Measurements from ENCODE around the gene ATP11B.

ATP11B gene

DNA sequence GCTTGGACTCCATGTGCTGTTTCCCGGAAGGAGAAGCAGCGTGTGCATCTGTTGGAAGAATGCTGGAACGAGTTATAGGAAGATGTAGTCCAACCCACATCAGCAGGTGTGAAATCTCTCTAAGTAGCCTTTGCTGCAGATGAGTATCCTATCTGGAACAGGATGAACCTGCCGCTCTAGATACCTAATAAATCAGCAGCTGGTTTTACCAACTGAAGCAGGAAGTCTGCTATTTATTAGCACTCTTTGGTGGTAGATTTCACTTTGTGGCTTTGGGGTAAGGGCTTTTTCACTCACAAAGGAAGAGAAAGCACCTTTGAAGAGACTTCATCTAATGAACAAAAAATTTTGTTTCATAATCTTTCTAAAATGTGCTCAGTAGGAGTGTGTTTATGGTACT, 120.6 kb downstream of the ATP11B start:
- no peak for DNase-seq

GRCh38 chr3:182914341-182914740, 121.0 kb downstream of the ATP11B start:
- no peak for DNase-seq

DNA sequence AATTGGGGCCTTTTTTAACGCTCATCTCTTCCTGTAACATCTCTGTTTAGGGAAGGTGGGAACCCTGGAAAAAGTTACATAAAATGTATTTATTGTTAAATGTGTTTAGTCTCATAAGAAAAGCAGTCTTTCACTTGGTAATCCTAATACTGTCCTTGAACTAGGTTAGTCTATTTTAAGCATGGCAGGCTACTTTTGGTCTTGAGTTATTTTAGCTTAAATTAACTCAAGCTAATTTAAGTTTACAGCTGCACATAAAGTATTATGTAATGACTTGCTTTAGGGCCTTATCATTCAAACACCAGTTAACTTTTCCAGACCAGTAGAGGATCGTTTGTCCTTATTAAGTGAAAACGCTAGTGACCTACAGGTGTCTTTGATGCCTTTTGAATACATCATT, 123.8 kb downstream of the ATP11B start:
- no peak for DNase-seq

- no peak for DNase-seq
Measured at GRCh38 chr3:182919866-182920357, 126.6 kb downstream of the ATP11B start.

- no peak for DNase-seq
Measured at GRCh38 chr3:182920515-182921084, 127.3 kb downstream of the ATP11B start.

DNA sequence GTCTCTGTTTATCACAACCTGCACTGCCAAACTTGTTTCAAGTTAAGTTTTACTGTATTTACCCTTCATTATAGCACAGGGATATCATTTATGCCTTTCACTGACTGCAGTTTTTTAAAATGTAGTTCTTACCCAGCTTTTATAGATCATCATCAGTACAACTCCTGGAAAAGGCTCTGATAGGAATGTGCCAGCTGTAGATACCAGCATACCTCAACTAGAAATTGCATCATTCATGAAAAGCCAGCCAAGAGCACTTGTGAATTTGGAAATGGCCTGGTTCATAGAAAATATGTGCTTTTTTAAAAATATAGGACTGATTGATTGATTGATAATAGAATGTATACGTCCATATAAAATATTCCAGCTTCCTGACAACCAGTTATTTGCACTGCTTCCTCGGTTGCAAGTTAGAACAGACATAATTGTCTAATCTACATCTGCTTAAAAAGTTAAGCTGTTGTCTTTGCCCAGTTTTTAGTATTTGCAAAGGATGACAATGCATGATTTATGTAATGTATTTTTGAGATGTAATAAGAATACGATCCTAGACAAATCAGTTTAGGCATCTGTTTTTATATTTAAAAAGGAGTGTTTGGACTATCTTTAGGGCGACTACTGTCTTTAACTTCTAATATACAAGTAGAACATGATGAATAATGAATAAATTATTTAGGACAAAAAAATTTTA, 128.5 kb downstream of the ATP11B start:
- no peak for DNase-seq

GRCh38 chr3:182925330-182925943, 132.1 kb downstream of the ATP11B start:
- DNase-seq, result no peak

- no peak for DNase-seq
Measured at GRCh38 chr3:182925944-182926337, 132.6 kb downstream of the ATP11B start.

GRCh38 chr3:182935803-182936202, 142.5 kb downstream of the ATP11B start:
- no peak for DNase-seq

DNA sequence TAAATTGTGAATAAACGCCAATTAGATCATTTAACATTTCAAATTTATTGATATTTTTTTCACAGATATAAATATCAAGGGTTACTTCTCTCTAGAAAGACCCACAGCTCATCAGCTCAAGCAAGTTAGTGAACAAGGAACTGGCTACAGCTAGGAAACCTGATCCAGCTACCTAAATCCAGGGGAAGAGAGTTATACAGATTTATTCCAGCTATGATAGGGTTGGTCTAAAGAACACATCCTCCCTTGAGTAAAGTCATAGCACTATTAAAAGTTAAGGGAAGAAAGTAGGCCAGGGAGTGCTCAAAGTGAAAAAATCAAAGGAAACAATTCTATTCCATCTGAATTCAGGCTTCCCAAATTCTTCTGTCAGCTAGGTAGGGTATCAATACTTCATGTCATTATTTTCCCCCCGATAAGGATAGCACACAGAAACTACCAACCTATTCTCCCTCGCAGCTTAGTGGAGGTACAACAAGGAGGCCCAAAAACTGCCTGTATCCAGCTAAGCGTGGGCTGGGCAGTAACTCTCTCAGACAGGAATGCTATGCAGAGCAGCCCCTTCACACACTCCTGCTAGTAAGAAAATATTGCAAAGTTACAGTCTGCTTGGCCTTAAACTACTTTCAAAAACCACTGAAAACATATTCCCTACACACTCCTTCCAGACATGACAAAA, 143.1 kb downstream of the ATP11B start:
- DNase-seq, result no peak

GRCh38 chr3:182936918-182937285, 143.6 kb downstream of the ATP11B start:
- DNase-seq, result no peak

GRCh38 chr3:182937293-182938051, 144.2 kb downstream of the ATP11B start:
- no peak for DNase-seq

DNA sequence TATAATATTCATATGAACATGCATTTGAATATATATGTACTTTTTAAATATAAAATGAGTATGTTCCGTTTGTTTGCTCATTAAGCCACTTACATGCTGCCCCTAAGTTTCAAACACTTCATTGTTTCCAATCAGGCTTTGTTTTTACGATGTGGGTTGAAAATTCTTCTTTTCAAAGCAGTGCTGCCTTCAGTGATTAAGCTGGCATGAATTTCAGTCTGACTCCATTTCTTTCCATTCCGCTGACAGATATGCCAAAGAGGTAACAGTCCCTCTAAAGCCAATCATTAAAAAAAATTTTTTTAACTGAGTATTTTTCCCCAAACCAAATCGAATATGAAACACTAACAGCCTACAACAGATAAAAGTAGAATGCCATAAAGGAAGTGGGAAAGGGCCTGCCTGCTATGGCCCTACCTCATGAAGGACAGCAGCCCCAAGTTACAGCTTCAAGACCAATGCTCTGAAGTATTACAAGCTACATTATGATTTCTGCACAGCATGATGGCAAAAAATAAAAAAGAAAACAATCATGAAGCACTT, 147.0 kb downstream of the ATP11B start:
- no peak for DNase-seq

- DNase-seq, result no peak
Measured at GRCh38 chr3:182941719-182942118, 148.4 kb downstream of the ATP11B start.

- no peak for DNase-seq
Measured at GRCh38 chr3:182947888-182948287, 154.6 kb downstream of the ATP11B start.

DNA sequence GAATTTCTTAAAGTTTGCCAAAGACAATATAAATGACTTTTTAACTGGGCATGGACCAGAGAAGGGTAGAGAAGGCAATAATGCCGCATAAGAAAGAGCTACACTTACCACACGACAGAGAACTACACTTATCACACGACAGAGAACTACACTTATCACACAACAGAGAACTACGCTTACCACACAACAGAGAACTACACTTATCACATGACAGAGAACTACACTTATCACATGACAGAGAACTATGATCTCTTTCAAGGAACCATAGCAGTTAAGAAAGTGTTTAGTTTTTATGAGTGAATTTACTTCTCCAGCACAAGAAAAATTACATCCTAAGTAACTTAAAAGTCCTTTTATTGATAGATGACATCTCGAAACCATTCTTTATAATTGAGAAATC, 155.0 kb downstream of the ATP11B start:
- no peak for DNase-seq

DNA sequence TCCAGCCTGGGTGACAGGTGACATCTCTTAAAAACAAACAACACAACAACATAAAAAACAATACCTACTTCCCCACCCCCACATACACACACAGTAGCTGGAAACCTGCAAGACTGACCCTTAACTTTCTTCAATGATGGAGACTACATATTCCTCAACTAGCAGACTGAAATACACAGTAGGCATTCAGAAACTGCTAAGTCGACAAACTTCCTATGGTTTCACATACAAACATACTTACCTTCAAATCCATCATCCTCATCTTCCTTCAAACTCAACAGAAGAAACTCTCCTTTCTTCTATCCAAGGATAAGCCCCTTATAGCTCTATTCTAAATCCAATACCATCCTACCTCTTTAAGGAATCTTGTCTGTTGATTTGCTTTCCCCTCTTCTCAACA, 156.4 kb downstream of the ATP11B start:
- no peak for DNase-seq

- no peak for DNase-seq
Measured at GRCh38 chr3:182954553-182955235, 161.4 kb downstream of the ATP11B start.

DNA sequence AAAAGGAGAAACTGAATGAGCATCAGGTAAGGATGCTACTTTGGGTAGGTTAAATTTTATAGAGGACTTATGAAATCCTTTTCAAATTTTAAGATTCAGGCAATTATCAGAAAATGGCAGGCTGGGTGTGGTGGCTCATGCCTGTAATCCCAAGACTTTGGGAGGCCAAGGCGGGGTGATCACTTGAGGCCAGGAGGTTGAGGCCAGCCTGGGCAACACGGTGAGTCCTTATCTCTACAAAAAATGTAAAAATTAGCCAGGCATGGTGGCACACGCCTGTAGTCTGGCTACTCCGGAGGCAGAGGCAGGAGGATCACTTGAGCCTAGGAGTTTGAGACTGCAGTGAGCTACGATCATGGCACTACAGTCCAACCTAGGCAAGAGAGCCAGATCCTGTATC, 163.9 kb downstream of the ATP11B start:
- no peak for DNase-seq

DNA sequence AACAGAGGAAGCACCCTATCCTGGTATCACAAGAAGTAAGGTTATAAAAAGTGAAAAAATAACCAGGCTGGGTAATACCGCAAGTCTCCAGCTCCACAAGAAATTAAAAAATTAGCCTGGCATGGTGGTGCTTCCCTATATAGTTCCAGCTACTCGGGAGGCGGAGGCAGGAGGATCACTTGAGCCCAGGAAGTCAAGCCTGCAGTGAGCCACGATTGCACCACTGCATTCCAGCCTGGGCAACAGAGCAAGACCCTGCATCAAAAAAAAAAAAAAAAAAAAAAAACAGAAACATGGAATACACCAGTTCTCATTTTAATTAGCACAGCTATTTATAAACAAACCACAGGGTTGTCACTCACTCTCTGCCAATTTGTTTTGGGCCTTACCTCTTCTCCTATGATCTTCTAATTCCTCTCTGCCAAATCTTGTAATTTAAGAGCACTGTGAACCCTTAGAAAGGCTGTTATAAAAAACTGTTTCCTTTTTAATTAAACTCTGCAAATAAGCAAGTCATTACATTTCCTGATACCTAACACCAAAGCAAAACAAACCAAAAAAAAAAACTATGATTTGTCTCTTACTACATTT, 164.5 kb downstream of the ATP11B start:
- no peak for DNase-seq

DNA sequence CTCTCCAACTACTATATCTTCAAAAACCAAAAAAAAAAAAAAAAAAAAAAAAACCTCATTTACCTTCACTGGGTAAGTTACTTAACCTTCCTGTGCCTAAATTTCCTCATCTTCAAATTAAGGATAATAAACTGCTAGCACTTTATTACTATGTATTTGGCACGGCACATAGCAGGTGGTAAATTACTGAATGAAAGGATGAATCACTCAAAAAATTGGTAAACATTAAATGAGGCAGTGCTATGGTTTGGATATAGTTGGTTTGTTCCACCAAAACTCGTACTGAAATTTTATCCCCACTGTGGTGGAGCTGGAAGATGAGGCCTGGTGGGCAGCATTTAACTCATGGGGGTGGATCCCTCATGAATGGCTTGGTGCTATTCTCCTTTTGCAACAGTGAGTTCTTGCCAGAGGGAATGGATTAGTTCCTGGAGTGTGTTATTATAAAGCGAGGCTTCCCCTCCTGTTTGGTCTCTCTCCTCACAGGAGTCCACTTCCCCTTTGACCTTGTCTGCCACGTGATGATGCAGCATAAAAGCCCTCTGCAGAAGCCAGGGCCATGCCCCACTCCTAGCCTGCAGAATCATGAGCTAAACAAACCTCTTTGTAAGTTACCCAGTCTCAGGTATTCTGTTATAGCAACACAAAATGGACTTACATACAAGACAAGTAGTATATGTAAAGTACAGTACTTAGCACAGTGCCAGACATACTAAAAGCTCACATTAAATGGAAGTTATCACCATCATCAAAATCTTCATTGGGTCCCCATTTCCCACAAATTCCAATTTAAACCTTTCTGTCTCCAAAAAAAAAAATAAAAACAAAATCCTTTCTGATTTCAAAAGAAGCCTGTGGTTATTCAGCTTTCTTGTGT, 166.4 kb downstream of the ATP11B start:
- no peak for DNase-seq
